ENCODE measurements around the gene ACTN1.

GRCh38 chr14:68961781-68962584, 17.1 kb downstream of the ACTN1 start:
- TF ChIP-seq CTCF (IDR thresholded peaks at IDR 0.05) (no peak), ZFX (IDR thresholded peaks at IDR 0.05; ENCODE audit: borderline replicate concordance) (no peak)

Data from 22Rv1 (cell line).